Heart right ventricle (tissue), 16 donors: ENCODE data around the gene ELOB. TPM values are rescaled to one million over a fixed set of nuclear protein-coding genes. Genes with fewer than 3 reads are reported as not detected.

Experiments
- ATAC-seq, 8 donors: fragments of 200-7000 bp; cut with Tn5 transposase; one replicate each; pipeline ENCODE4 v1.9.1; 2020; ENCODE audit warnings: mild to moderate bottlenecking in 8 of 8, moderate library complexity in 8 of 8, moderate number of reproducible peaks in 1 of 8
- DNase-seq, 2 donors: peaks; one replicate each; pipeline ENCODE4 v3.0.0-alpha.2; 2020
- H3K27ac ChIP-seq, 10 donors: fragments of 200-600 bp; sonication (generic) in 2 of 10; one replicate each; pipeline versions ENCODE4 v1.5.0 to v1.8.0; 2020 to 2022; ENCODE audit warnings: mild to moderate bottlenecking in 3 of 10
- H3K27me3 ChIP-seq, 7 donors: fragments of 200-600 bp; one replicate each; pipeline ENCODE4 v1.8.0; 2021 to 2022; ENCODE audit warnings: mild to moderate bottlenecking in 2 of 7
- H3K36me3 ChIP-seq, 9 donors: fragments of 200-600 bp; sonication (generic) in 1 of 9; one replicate each; pipeline versions ENCODE4 v1.5.0 to v1.8.0; 2020 to 2022; ENCODE audit warnings: mild to moderate bottlenecking in 2 of 9
- H3K4me1 ChIP-seq, 9 donors: fragments of 200-600 bp; sonication (generic) in 1 of 9; one replicate each; pipeline versions ENCODE4 v1.5.0 to v1.8.0; 2020 to 2022; ENCODE audit warnings: mild to moderate bottlenecking in 4 of 9
- H3K4me3 ChIP-seq, 10 donors: fragments of 200-600 bp; sonication (generic) in 2 of 10; one replicate each; pipeline versions ENCODE4 v1.5.0 to v1.8.0; 2020 to 2022; ENCODE audit warnings: mild to moderate bottlenecking in 7 of 10, moderate library complexity in 2 of 10
- H3K9me3 ChIP-seq, 11 donors: fragments of 200-600 bp in 10 of 11; sonication (generic) in 2 of 11; one replicate each; pipeline versions ENCODE4 v1.5.0 to v1.8.0; 2013 to 2022; ENCODE audit warnings: mild to moderate bottlenecking in 2 of 11, control low read depth in 1 of 11, moderate library complexity in 1 of 11
- CTCF ChIP-seq, 9 donors: fragments of 200-600 bp; sonication (generic) in 2 of 9; IDR thresholded peaks; one replicate each; pipeline versions ENCODE4 v1.5.0 to v1.8.0; 2021 to 2022; ENCODE audit warnings: antibody characterized with exemption in 9 of 9, mild to moderate bottlenecking in 5 of 9, moderate library complexity in 1 of 9
- WGBS, 2 donors: extraction: QIAGEN DNeasy Blood & Tissue Kit; methylation state at CpG; one replicate each; pipeline ENCODE4 v1.1.7; 2013; ENCODE audit warnings: inconsistent platforms in 1 of 2; 5-methylcytosine and 5-hydroxymethylcytosine counted together
- intact Hi-C, 10 donors: fragments of 100-400 bp; cut with DNase I; formaldehyde crosslinking; loops; one replicate each; pipeline versions ENCODE4 v1.11.1 to v1.14.2; 2022
- polyA plus RNA-seq, 2 donors: library from polyadenylated mRNA; stranded (reverse); fragments of 200-250 nt; gene quantifications; one replicate each; pipeline ENCODE4 v1.2.3, GENCODE V29; 2013
- total RNA-seq, 10 donors: library from RNA; stranded (reverse); fragmentation: NEBNext Ultra II Directional in 3 of 10; extraction: Animal tissue kit (Norgen Biotek cat#: 25700) in 3 of 10; gene quantifications; one replicate each; pipeline versions ENCODE4 v1.2.1 to v1.2.4, GENCODE V29; 2021 to 2023
- donor health status: Arrhythmogenic right ventricular cardiomyopathy.
- donor health status: ischemic (EF 13 %, LVEDD 7.1; RV severe dilation, severe dysfunction).
- donor health status: healthy with polysubstance abuse.
- donor health status: DM: no; HTN: yes; CAD: no.
- donor health status: DM: no; HTN: no; CAD: no.
- donor health status: ischemic (EF 25% LVEDD 6.9; RV normal size, moderate dysfunction).
- donor health status: ischemic (EF 25% LVEDD 5.7; RV mildly dilated, moderate dysfunction).
- donor health status: healthy.
- donor health status: DM: yes; HTN: yes; CAD: no.
- donor health status: Ischemic cardiomyopathy.
- donor health status: ischemic (EF 35%, LVEDD 5.7; RV mildly dilated, moderate dysfunction).
- donor health status: nonischemic (EF 11% LVEDD 7.7; RV severe dilation, severe dysfunction).
- donor health status: DM: yes; HTN: yes; CAD: no.
- donor health status: PGD.
- donor health status: ischemic (EF 29% LVEDD 5.4; RV normal size, mild dysfunction).
- donor health status: nonischemic (EF 23%, LVEDD 6.1; RV moderate dilation, normal function).

ELOB gene
- total and polyA plus RNA-seq, 12 donors, result 248 to 1,196 (median 332) TPM

- Histone ChIP-seq H3K36me3 (no peaks in the 10 kb centered on the region), H3K4me3 (no peak overlapping the region), H3K4me1 (no peaks in the 10 kb centered on the region), H3K27ac (no peak overlapping the region), H3K27me3 (peaks cover 0 to 33% (median 7%) of the 10 kb centered on the region in 7 donors), H3K9me3 (peaks cover 0 to 23% (median 13%) of the 10 kb centered on the region in 11 donors)
- intact Hi-C loops, result no loop called here
- no peak for TF ChIP-seq CTCF (IDR thresholded peaks at IDR 0.05)
- ATAC-seq, result no peak
- 79 to 81% methylated on average over 3 of the region's 3 CpGs for WGBS, 2 donors
- no peak for DNase-seq
Measured at GRCh38 chr16:2803545-2804195, 26.6 kb upstream of the ELOB start.

- no peak overlapping the region for H3K27ac ChIP-seq
- no peak for ATAC-seq
- no peak for DNase-seq
- 40 to 74% methylated on average over 1 of the region's 1 CpG for WGBS, 2 donors
- no peaks in the 10 kb centered on the region for H3K36me3 ChIP-seq
- peaks cover 0 to 8% (median 0%) of the 10 kb centered on the region in 9 donors for H3K4me1 ChIP-seq
- H3K27me3 ChIP-seq, result peaks cover 0 to 37% (median 21%) of the 10 kb centered on the region in 7 donors
- intact Hi-C loops, result no loop called here
- H3K9me3 ChIP-seq, result peaks cover 0 to 20% (median 13%) of the 10 kb centered on the region in 11 donors
- no peak for TF ChIP-seq CTCF (IDR thresholded peaks at IDR 0.05)
- H3K4me3 ChIP-seq, result no peak overlapping the region
Measured at GRCh38 chr16:2799859-2800226, 22.8 kb upstream of the ELOB start.

- H3K4me3 ChIP-seq, result no peak overlapping the region
- H3K9me3 ChIP-seq, result peaks cover 0 to 17% (median 12%) of the 10 kb centered on the region in 11 donors
- no peak for TF ChIP-seq CTCF (IDR thresholded peaks at IDR 0.05)
- peaks cover 0 to 13% (median 0%) of the 10 kb centered on the region in 9 donors for H3K4me1 ChIP-seq
- ATAC-seq (peak in 1 of 8 donors; percentile 15), DNase-seq (no peak)
- intact Hi-C loops, result no loop called here
- H3K36me3 ChIP-seq, result no peaks in the 10 kb centered on the region
- no peak overlapping the region for H3K27ac ChIP-seq
- 85 to 86% methylated on average over 21 of the region's 21 CpGs for WGBS, 2 donors
- peaks cover 0 to 36% (median 21%) of the 10 kb centered on the region in 7 donors for H3K27me3 ChIP-seq
Measured at GRCh38 chr16:2799205-2799858, 22.3 kb upstream of the ELOB start.

- Histone ChIP-seq H3K36me3 (no peaks in the 10 kb centered on the region), H3K4me1 (peaks cover 0 to 17% (median 0%) of the 10 kb centered on the region in 9 donors), H3K27ac (no peak overlapping the region), H3K27me3 (peaks cover 0 to 36% (median 21%) of the 10 kb centered on the region in 7 donors), H3K9me3 (peaks cover 0 to 11% (median 6%) of the 10 kb centered on the region in 11 donors), H3K4me3 (no peak overlapping the region)
- no peak for ATAC-seq
- intact Hi-C loops, result no loop called here
- no peak for DNase-seq
- WGBS, 2 donors, result 75 to 84% methylated on average over 35 to 39 of the region's 39 CpGs
- TF ChIP-seq CTCF (IDR thresholded peaks at IDR 0.05), result no peak
Measured at GRCh38 chr16:2798723-2799204, 21.7 kb upstream of the ELOB start.
